Caco-2 (cell line): ENCODE measurements around the gene DNMT3A. TPM values are rescaled to one million over a fixed set of nuclear protein-coding genes. Genes with fewer than 3 reads are reported as not detected.

ENCODE experiments used
- BruUV-seq: library from RNA; stranded (reverse); fragments of 400-500 nt; replicated peaks from 2 replicates; lab custom pipeline; 2021; lab: Mats Ljungman, UMichigan
- CTCF ChIA-PET: fragments of 300-600 bp; sonication (Branson Sonifier 250); formaldehyde crosslinking; loops from one replicate; lab custom pipeline; 2022; ENCODE audit warnings: antibody characterized with exemption; lab: Charles Lee
- POLR2A ChIA-PET: fragments of 300-600 bp; sonication (Branson Sonifier 250); formaldehyde crosslinking; loops from one replicate; lab custom pipeline; 2022; ENCODE audit warnings: antibody characterized with exemption; lab: Charles Lee
- DNase-seq, 2 experiments: peaks; one replicate each; pipeline versions ENCODE4 v3.0.0 to v3.0.0-alpha.2; 2020 to 2022
- H3K27me3 ChIP-seq: replicated peaks from 2 replicates; pipeline ENCODE4 v1.6.0; 2011; ENCODE audit warnings: low read length; ENCODE audit not compliant: control insufficient read depth, insufficient read depth
- H3K36me3 ChIP-seq: 2 replicates; pipeline ENCODE4 v1.5.1; 2011; ENCODE audit warnings: low read length; ENCODE audit not compliant: control insufficient read depth, insufficient read depth
- H3K4me1 ChIP-seq: fragments of 250-450 bp; sonication (Bioruptor Pico); 2 replicates; pipeline ENCODE4 v1.5.1; 2020; ENCODE audit warnings: mild to moderate bottlenecking
- H3K4me3 ChIP-seq: 2 replicates; pipeline ENCODE4 v1.5.1; 2011; ENCODE audit warnings: low read depth, mild to moderate bottlenecking, control low read depth, low read length
- H3K9me3 ChIP-seq: fragments of 250-450 bp; sonication (Bioruptor Pico); 2 replicates; pipeline ENCODE4 v1.5.1; 2020; ENCODE audit warnings: mild to moderate bottlenecking, moderate library complexity
- H3K27ac Mint-ChIP-seq: one replicate; pipeline ENCODE4 v1.8.0; 2022; ENCODE audit warnings: mixed read lengths; ENCODE audit not compliant: unreplicated experiment
- H3K27me3 Mint-ChIP-seq: one replicate; pipeline ENCODE4 v1.8.0; 2022; ENCODE audit warnings: mixed read lengths; ENCODE audit not compliant: insufficient read depth, unreplicated experiment
- H3K36me3 Mint-ChIP-seq: one replicate; pipeline ENCODE4 v1.8.0; 2022; ENCODE audit warnings: mild to moderate bottlenecking, mixed read lengths; ENCODE audit not compliant: insufficient read depth, unreplicated experiment
- H3K4me1 Mint-ChIP-seq: one replicate; pipeline ENCODE4 v1.8.0; 2022; ENCODE audit warnings: low read depth, mixed read lengths; ENCODE audit not compliant: unreplicated experiment
- H3K4me3 Mint-ChIP-seq: one replicate; pipeline ENCODE4 v1.8.0; 2022; ENCODE audit warnings: mild to moderate bottlenecking, moderate library complexity, mixed read lengths; ENCODE audit not compliant: unreplicated experiment
- H3K9me3 Mint-ChIP-seq: one replicate; pipeline ENCODE4 v1.8.0; 2022; ENCODE audit warnings: mixed read lengths; ENCODE audit not compliant: unreplicated experiment
- CTCF ChIP-seq, 2 experiments: fragments of 200-600 bp in 1 of 2; IDR thresholded peaks; 1 replicate in 1 of 2; 2 replicates in 1 of 2; pipeline versions ENCODE4 v1.5.1 to v1.8.0; 2011 to 2022; ENCODE audit warnings: antibody characterized with exemption in 1 of 2, control low read depth in 1 of 2, inconsistent platforms in 1 of 2, low read depth in 1 of 2, low read length in 1 of 2, mild to moderate bottlenecking in 1 of 2, moderate library complexity in 1 of 2; ENCODE audit not compliant: insufficient read depth in 1 of 2, severe bottlenecking in 1 of 2, unreplicated experiment in 1 of 2
- intact Hi-C: fragments of 100-400 bp; cut with micrococcal nuclease; formaldehyde crosslinking; loops from one replicate; pipeline ENCODE4 v1.10.0; 2022; ENCODE audit not compliant: unreplicated experiment
- total RNA-seq: library from RNA; stranded (reverse); gene quantifications from 2 replicates; pipeline ENCODE4 v1.2.3, GENCODE V29; 2022

Gene DNMT3A
- total RNA-seq, 1 experiment from 2014 or later = 72.2 TPM

GRCh38 chr2:25204190-25204838, 137.4 kb downstream of the DNMT3A start:
- Histone ChIP-seq H3K4me3 (no peak overlapping the region), H3K27me3 (no peaks in the 10 kb centered on the region), H3K36me3 (no peaks in the 10 kb centered on the region), H3K9me3 (no peaks in the 10 kb centered on the region), H3K4me1 (no peaks in the 10 kb centered on the region)
- Mint-ChIP-seq H3K4me3 (no peak overlapping the region), H3K9me3 (no peaks in the 10 kb centered on the region), H3K27ac (no peak overlapping the region), H3K27me3 (no peaks in the 10 kb centered on the region), H3K4me1 (peaks cover under 1% of the 10 kb centered on the region), H3K36me3 (no peaks in the 10 kb centered on the region)
- CTCF ChIA-PET = no interaction called here
- BruUV-seq = no TSS peak
- POLR2A ChIA-PET = no interaction called here
- no peak for DNase-seq
- TF ChIP-seq CTCF (IDR thresholded peaks at IDR 0.05; ENCODE audit: insufficient read depth in 1 of 2, low read depth in 1 of 2, low read length in 1 of 2, severe bottlenecking in 1 of 2, unreplicated experiment in 1 of 2) = no peak
- intact Hi-C loops = no loop called here

- no peak overlapping the region for H3K27ac Mint-ChIP-seq
- H3K27me3 ChIP-seq = no peaks in the 10 kb centered on the region
- H3K9me3 Mint-ChIP-seq = no peaks in the 10 kb centered on the region
- no peak for TF ChIP-seq CTCF (IDR thresholded peaks at IDR 0.05; ENCODE audit: insufficient read depth in 1 of 2, low read depth in 1 of 2, low read length in 1 of 2, severe bottlenecking in 1 of 2, unreplicated experiment in 1 of 2)
- intact Hi-C loops = no loop called here
- ChIA-PET CTCF (no interaction called here), POLR2A (no interaction called here)
- no peaks in the 10 kb centered on the region for H3K27me3 Mint-ChIP-seq
- DNase-seq = no peak
- H3K4me3 Mint-ChIP-seq = no peak overlapping the region
- BruUV-seq = no TSS peak
- no peaks in the 10 kb centered on the region for H3K36me3 Mint-ChIP-seq
- peaks cover 6% of the 10 kb centered on the region for H3K4me1 Mint-ChIP-seq
- H3K9me3 ChIP-seq = no peaks in the 10 kb centered on the region
- no peaks in the 10 kb centered on the region for H3K4me1 ChIP-seq
- no peaks in the 10 kb centered on the region for H3K36me3 ChIP-seq
- no peak overlapping the region for H3K4me3 ChIP-seq
Observed at GRCh38 chr2:25202275-25202674, 139.4 kb downstream of the DNMT3A start.

- Histone ChIP-seq H3K27me3 (no peaks in the 10 kb centered on the region), H3K4me3 (no peak overlapping the region), H3K36me3 (no peaks in the 10 kb centered on the region), H3K4me1 (no peaks in the 10 kb centered on the region), H3K9me3 (no peaks in the 10 kb centered on the region)
- no peak for DNase-seq
- intact Hi-C loops = no loop called here
- CTCF ChIA-PET = no interaction called here
- no TSS peak for BruUV-seq
- Mint-ChIP-seq H3K4me1 (peaks cover 6% of the 10 kb centered on the region), H3K36me3 (no peaks in the 10 kb centered on the region), H3K27ac (no peak overlapping the region), H3K4me3 (no peak overlapping the region), H3K9me3 (no peaks in the 10 kb centered on the region), H3K27me3 (no peaks in the 10 kb centered on the region)
- no peak for TF ChIP-seq CTCF (IDR thresholded peaks at IDR 0.05; ENCODE audit: insufficient read depth in 1 of 2, low read depth in 1 of 2, low read length in 1 of 2, severe bottlenecking in 1 of 2, unreplicated experiment in 1 of 2)
- POLR2A ChIA-PET = no interaction called here
Observed at GRCh38 chr2:25201794-25202193, 139.9 kb downstream of the DNMT3A start.
